HCT116 (cell line): ENCODE data around the gene IL9. TPM values are rescaled to one million over a fixed set of nuclear protein-coding genes. Genes with fewer than 3 reads are reported as not detected.

ENCODE experiments used
- ATAC-seq: fragments of 200-7000 bp; cut with Tn5 transposase; 2 replicates; pipeline ENCODE4 v1.9.1; 2020; ENCODE audit warnings: mild to moderate bottlenecking, moderate library complexity
- BruUV-seq: library from RNA; stranded (reverse); fragments of 400-500 nt; replicated peaks from 2 replicates; lab custom pipeline; 2021; lab: Mats Ljungman, UMichigan
- CTCF ChIA-PET: fragments of 300-600 bp; sonication (Branson Sonifier 250); formaldehyde crosslinking; loops from one replicate; lab custom pipeline; 2021; ENCODE audit warnings: antibody characterized with exemption; lab: Charles Lee
- POLR2A ChIA-PET: fragments of 300-600, 350-600 bp; sonication (Branson Sonifier 250); formaldehyde crosslinking; loops from one replicate; lab custom pipeline; 2021; ENCODE audit warnings: antibody characterized with exemption; lab: Charles Lee
- RAD21 ChIA-PET, 2 experiments: fragments of 300-600 bp; sonication (Branson Sonifier 250); formaldehyde crosslinking; loops; one replicate each; lab custom pipeline; 2023; ENCODE audit warnings: low total read pairs in 2 of 2; ENCODE audit not compliant: uncharacterized antibody in 2 of 2, unreplicated experiment in 2 of 2, low non-redundant PET in 1 of 2; lab: Charles Lee
- DNase-seq: peaks from one replicate; pipeline ENCODE4 v3.0.0-alpha.2; 2010; ENCODE audit warnings: low read depth, low spot score
- H2AFZ ChIP-seq: fragments of 200-600 bp; shearing (Covaris generic), sonication (generic); 2 replicates; pipeline ENCODE4 v1.6.1; 2017; ENCODE audit warnings: low read depth, mixed run types, mixed read lengths, antibody characterized with exemption, low read length; ENCODE audit not compliant: poor library complexity, severe bottlenecking
- H3K27ac ChIP-seq: 2 replicates; pipeline ENCODE4 v1.5.1; 2012; ENCODE audit warnings: low read depth, low read length
- H3K27me3 ChIP-seq: fragments of 200-600 bp; sonication (generic); 2 replicates; pipeline ENCODE4 v1.6.1; 2016; ENCODE audit warnings: mixed run types, low read length, mixed read lengths; ENCODE audit not compliant: insufficient read depth
- H3K36me3 ChIP-seq, 2 experiments: fragments of 200-500 bp in 1 of 2; fragments of 200-600 bp in 1 of 2; sonication (Bioruptor generic) in 1 of 2; sonication (generic) in 1 of 2; 2 replicates each; pipeline versions ENCODE4 v1.5.1 to v1.6.1; 2014 to 2016; ENCODE audit warnings: low read length in 2 of 2, inconsistent platforms in 1 of 2, mixed read lengths in 1 of 2, mixed run types in 1 of 2; ENCODE audit not compliant: insufficient read depth in 2 of 2, control insufficient read depth in 1 of 2
- H3K4me1 ChIP-seq, 2 experiments: fragments of 200-600 bp in 1 of 2; sonication (generic) in 1 of 2; 2 replicates each; pipeline versions ENCODE4 v1.5.1 to v1.6.1; 2012 to 2017; ENCODE audit warnings: low read length in 2 of 2, inconsistent platforms in 1 of 2, mild to moderate bottlenecking in 1 of 2, mixed read lengths in 1 of 2, mixed run types in 1 of 2, moderate library complexity in 1 of 2; ENCODE audit not compliant: insufficient read depth in 2 of 2, control insufficient read depth in 1 of 2
- H3K4me2 ChIP-seq: fragments of 200-600 bp; sonication (generic); 2 replicates; pipeline ENCODE4 v1.6.1; 2017; ENCODE audit warnings: mixed run types, low read length, mixed read lengths
- H3K4me3 ChIP-seq, 2 experiments: fragments of 200-600 bp in 1 of 2; sonication (generic) in 1 of 2; replicated peaks in 1 of 2; 2 replicates each; pipeline ENCODE4 v1.5.1; 2011 to 2016; ENCODE audit warnings: low read length in 2 of 2, control low read depth in 1 of 2, low read depth in 1 of 2, mild to moderate bottlenecking in 1 of 2, mixed read lengths in 1 of 2, mixed run types in 1 of 2
- H3K79me2 ChIP-seq: fragments of 200-600 bp; sonication (generic); 2 replicates; pipeline ENCODE4 v1.6.1; 2017; ENCODE audit warnings: mild to moderate bottlenecking, mixed run types, low read length, moderate library complexity, mixed read lengths; ENCODE audit not compliant: insufficient read depth
- H3K9ac ChIP-seq: fragments of 200-600 bp; sonication (generic); 2 replicates; pipeline ENCODE4 v1.6.1; 2016; ENCODE audit warnings: low read length, mixed read lengths
- H3K9me2 ChIP-seq: fragments of 200-600 bp; sonication (generic), shearing (Covaris generic); 2 replicates; pipeline ENCODE4 v1.6.1; 2017; ENCODE audit warnings: mixed run types, mild to moderate bottlenecking, moderate library complexity; ENCODE audit not compliant: insufficient read depth
- H3K9me3 ChIP-seq, 2 experiments: fragments of 200-500 bp in 1 of 2; fragments of 200-600 bp in 1 of 2; sonication (Bioruptor generic) in 1 of 2; sonication (generic) in 1 of 2; 2 replicates each; pipeline ENCODE4 v1.6.1; 2014 to 2017; ENCODE audit warnings: low read length in 2 of 2, mixed read lengths in 2 of 2, inconsistent platforms in 1 of 2, low read depth in 1 of 2, mild to moderate bottlenecking in 1 of 2, mixed run types in 1 of 2, moderate library complexity in 1 of 2; ENCODE audit not compliant: control insufficient read depth in 1 of 2, insufficient read depth in 1 of 2
- H4K20me1 ChIP-seq: fragments of 200-600 bp; sonication (generic), shearing (Covaris generic); 2 replicates; pipeline ENCODE4 v1.6.1; 2017; ENCODE audit warnings: mixed run types, mild to moderate bottlenecking, moderate library complexity; ENCODE audit not compliant: insufficient read depth
- ATF3 ChIP-seq: IDR thresholded peaks from 2 replicates; pipeline ENCODE4 v1.6.1; 2012
- CBX3 ChIP-seq: IDR thresholded peaks from 2 replicates; pipeline ENCODE4 v1.6.1; 2012; ENCODE audit warnings: low read depth
- CEBPB ChIP-seq: IDR thresholded peaks from 2 replicates; pipeline ENCODE4 v1.6.1; 2012; ENCODE audit warnings: low read depth
- CTCF ChIP-seq, 3 experiments: fragments of 200-600 bp in 1 of 3; sonication (generic) in 1 of 3; IDR thresholded peaks in 2 of 3; conservative IDR thresholded peaks in 1 of 3; 2 replicates each; pipeline ENCODE4 v1.5.1; 2012 to 2017; ENCODE audit warnings: low read depth in 2 of 3, low read length in 2 of 3, antibody characterized with exemption in 1 of 3, borderline replicate concordance in 1 of 3, control low read depth in 1 of 3, mild to moderate bottlenecking in 1 of 3, mixed read lengths in 1 of 3, mixed run types in 1 of 3, moderate library complexity in 1 of 3; ENCODE audit not compliant: insufficient read depth in 1 of 3
- ELF1 ChIP-seq: IDR thresholded peaks from 2 replicates; pipeline ENCODE4 v1.6.1; 2012; ENCODE audit warnings: low read depth, borderline replicate concordance
- EZH2 ChIP-seq: fragments of 200-600 bp; sonication (generic); IDR thresholded peaks from 2 replicates; pipeline ENCODE4 v1.6.1; 2017; ENCODE audit warnings: antibody characterized with exemption, mixed run types
- EZH2phosphoT487 ChIP-seq: fragments of 200-600 bp; IDR thresholded peaks from 2 replicates; pipeline ENCODE4 v1.6.1; 2018; ENCODE audit warnings: antibody characterized with exemption, borderline replicate concordance
- JUND ChIP-seq: IDR thresholded peaks from 2 replicates; pipeline ENCODE4 v1.6.1; 2012
- MAX ChIP-seq: IDR thresholded peaks from 2 replicates; pipeline ENCODE4 v1.6.1; 2012
- POLR2AphosphoS5 ChIP-seq: IDR thresholded peaks from 2 replicates; pipeline ENCODE4 v1.6.1; 2011; ENCODE audit warnings: mild to moderate bottlenecking, low read depth, low read length, moderate library complexity
- RAD21 ChIP-seq: IDR thresholded peaks from 2 replicates; pipeline ENCODE4 v1.6.1; 2012; ENCODE audit warnings: low read depth, mild to moderate bottlenecking
- REST ChIP-seq: IDR thresholded peaks from 2 replicates; pipeline ENCODE4 v1.6.1; 2012; ENCODE audit warnings: low read depth
- SIN3A ChIP-seq: IDR thresholded peaks from 2 replicates; pipeline ENCODE4 v1.6.1; 2012; ENCODE audit warnings: low read depth
- SP1 ChIP-seq: IDR thresholded peaks from 2 replicates; pipeline ENCODE4 v1.6.1; 2012; ENCODE audit warnings: low read depth
- SRF ChIP-seq: IDR thresholded peaks from 2 replicates; pipeline ENCODE4 v1.6.1; 2012; ENCODE audit warnings: low read depth
- YY1 ChIP-seq: IDR thresholded peaks from 2 replicates; pipeline ENCODE4 v1.6.1; 2011; ENCODE audit warnings: low read length, low read depth, moderate library complexity, mild to moderate bottlenecking; ENCODE audit not compliant: insufficient replicate concordance; ENCODE audit errors: extremely low read depth
- ZBTB33 ChIP-seq: IDR thresholded peaks from 2 replicates; pipeline ENCODE4 v1.6.1; 2011; ENCODE audit warnings: mild to moderate bottlenecking, low read length, moderate library complexity; ENCODE audit not compliant: insufficient replicate concordance; ENCODE audit errors: extremely low read depth
- ZFX ChIP-seq: fragments of 450-650 bp; IDR thresholded peaks from 2 replicates; pipeline ENCODE4 v1.6.1; 2017
- ZNF274 ChIP-seq: fragments of 200-500 bp; sonication (Bioruptor generic); IDR thresholded peaks from 2 replicates; pipeline ENCODE4 v1.6.1; 2014; ENCODE audit warnings: mild to moderate bottlenecking, low read depth, low read length, inconsistent platforms
- intact Hi-C: fragments of 100-400 bp; cut with micrococcal nuclease; formaldehyde crosslinking; loops from 2 replicates; pipeline ENCODE4 v1.10.0; 2022
- total RNA-seq: library from RNA; stranded (reverse); gene quantifications from one replicate; pipeline ENCODE4 v1.2.1, GENCODE V29; 2021; ENCODE audit not compliant: unreplicated experiment

Gene IL9
- total RNA-seq, 1 experiment from 2014 or later = not detected

- no peak for DNase-seq
- ChIA-PET POLR2A (no interaction called here), RAD21 (no interaction called here), CTCF (no interaction called here)
- H3K9me3 ChIP-seq = no peaks in the 10 kb centered on the region
- no peaks in the 10 kb centered on the region for H4K20me1 ChIP-seq
- no peaks in the 10 kb centered on the region for H3K4me1 ChIP-seq
- H3K4me3 ChIP-seq = no peak overlapping the region
- H2AFZ ChIP-seq = no peak overlapping the region
- intact Hi-C loops = no loop called here
- H3K36me3 ChIP-seq = no peaks in the 10 kb centered on the region
- BruUV-seq = no TSS peak
- H3K9ac ChIP-seq = no peak overlapping the region
- no peaks in the 10 kb centered on the region for H3K9me2 ChIP-seq
- TF ChIP-seq MAX (no peak), ZNF274 (no peak), YY1 (no peak), RAD21 (no peak), POLR2AphosphoS5 (no peak), ZBTB33 (no peak), CTCF (IDR thresholded peaks at IDR 0.05 in 2 of 3, conservative IDR thresholded peaks at IDR 0.05 in 1 of 3; ENCODE audit: borderline replicate concordance in 1 of 3, insufficient read depth in 1 of 3, low read depth in 2 of 3, low read length in 2 of 3) (no peak), SIN3A (no peak), CBX3 (no peak), REST (no peak), JUND (no peak), ATF3 (no peak), SP1 (no peak), EZH2phosphoT487 (no peak), ELF1 (no peak), EZH2 (no peak), ZFX (no peak), CEBPB (no peak), SRF (no peak)
- H3K27me3 ChIP-seq = peaks cover 93% of the 10 kb centered on the region
- no peaks in the 10 kb centered on the region for H3K79me2 ChIP-seq
- H3K4me2 ChIP-seq = no peak overlapping the region
- ATAC-seq = no peak
- no peak overlapping the region for H3K27ac ChIP-seq
Observed at GRCh38 chr5:135920199-135920598, 24.6 kb upstream of the IL9 start.
